ENCODE results near the gene ELMO1. TPM values are rescaled to one million over a fixed set of nuclear protein-coding genes. Genes with fewer than 3 reads are reported as not detected.
A peak's percentile ranks its signal among the peaks of the same experiment; 100 is the strongest.

The ELMO1 gene
- total and polyA plus RNA-seq, 4 donors: 6.7 to 51.5 (median 14.8) TPM

DNA sequence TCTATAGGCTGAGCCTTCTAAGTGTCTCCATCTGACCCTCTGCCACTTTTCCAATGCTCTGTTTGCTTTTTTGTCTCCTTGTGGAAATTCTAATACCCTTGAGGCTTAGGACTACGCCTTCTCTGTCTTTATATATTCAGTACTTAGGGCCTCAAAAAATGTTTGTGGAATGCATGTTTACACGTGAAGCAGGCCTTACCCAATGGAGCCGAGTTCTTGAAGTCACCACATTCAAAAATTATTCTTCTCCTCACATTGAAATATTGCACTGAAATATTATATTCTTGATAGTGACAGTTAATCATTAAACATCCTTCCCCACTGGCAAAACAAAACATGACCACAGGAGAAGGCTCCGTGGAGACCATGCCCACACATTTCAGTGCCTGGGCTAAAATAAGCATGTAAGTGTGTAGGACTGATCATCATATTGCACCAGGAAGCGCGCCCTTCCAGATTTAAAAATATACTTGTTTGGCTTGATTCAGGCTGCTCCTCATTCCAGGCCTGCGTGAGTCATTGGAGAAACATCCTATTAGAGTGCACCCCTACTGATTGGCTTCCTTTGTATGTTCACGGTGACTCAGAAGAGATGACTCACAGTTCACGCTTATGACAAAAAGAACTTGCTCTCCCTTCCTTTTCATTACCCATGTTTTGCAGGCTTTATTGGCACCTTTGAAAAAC is 416.9 kb downstream of the ELMO1 start (continued):
- TF ChIP-seq, protein P1, sequence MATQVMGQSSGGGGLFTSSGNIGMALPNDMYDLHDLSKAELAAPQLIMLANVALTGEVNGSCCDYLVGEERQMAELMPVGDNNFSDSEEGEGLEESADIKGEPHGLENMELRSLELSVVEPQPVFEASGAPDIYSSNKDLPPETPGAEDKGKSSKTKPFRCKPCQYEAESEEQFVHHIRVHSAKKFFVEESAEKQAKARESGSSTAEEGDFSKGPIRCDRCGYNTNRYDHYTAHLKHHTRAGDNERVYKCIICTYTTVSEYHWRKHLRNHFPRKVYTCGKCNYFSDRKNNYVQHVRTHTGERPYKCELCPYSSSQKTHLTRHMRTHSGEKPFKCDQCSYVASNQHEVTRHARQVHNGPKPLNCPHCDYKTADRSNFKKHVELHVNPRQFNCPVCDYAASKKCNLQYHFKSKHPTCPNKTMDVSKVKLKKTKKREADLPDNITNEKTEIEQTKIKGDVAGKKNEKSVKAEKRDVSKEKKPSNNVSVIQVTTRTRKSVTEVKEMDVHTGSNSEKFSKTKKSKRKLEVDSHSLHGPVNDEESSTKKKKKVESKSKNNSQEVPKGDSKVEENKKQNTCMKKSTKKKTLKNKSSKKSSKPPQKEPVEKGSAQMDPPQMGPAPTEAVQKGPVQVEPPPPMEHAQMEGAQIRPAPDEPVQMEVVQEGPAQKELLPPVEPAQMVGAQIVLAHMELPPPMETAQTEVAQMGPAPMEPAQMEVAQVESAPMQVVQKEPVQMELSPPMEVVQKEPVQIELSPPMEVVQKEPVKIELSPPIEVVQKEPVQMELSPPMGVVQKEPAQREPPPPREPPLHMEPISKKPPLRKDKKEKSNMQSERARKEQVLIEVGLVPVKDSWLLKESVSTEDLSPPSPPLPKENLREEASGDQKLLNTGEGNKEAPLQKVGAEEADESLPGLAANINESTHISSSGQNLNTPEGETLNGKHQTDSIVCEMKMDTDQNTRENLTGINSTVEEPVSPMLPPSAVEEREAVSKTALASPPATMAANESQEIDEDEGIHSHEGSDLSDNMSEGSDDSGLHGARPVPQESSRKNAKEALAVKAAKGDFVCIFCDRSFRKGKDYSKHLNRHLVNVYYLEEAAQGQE (IDR thresholded peaks at IDR 0.05): peak; percentile 22
- peak in 1 of 2 donors; percentile 41 for TF ChIP-seq RAD21 (IDR thresholded peaks at IDR 0.05)

DNA sequence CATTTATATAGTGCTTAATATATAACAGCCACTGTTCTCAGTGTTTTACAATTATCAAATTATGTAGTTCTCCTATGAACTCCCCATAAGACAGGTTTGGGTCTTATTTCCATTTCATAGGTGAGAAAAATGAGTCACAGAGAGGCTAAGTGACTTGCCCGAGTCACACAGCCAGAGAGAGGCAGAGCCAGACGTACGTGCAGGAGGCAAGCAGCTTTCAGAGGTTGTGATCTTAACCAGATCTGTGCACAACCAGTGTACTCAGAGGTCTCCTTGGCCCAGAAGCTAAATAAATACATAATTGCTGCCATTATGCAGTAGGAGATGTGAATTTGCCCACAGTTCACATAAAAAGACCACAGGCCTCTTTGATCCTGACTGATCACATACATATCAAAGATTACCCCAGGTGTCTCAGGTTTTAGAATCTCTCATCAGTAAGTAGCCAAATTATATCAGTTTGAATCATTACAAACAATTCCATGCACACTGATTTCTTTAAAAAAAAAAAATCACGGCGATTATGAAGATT is 419.7 kb downstream of the ELMO1 start:
- DNase-seq (ENCODE audit: low spot score): no peak
- Histone ChIP-seq H3K9me3 (ENCODE audit: control insufficient read depth in 4 of 4, low read length in 3 of 4) (no peaks in the 10 kb centered on the region), H3K27ac (ENCODE audit: low read depth in 1 of 2, low read length in 2 of 2) (no peak overlapping the region), H3K36me3 (ENCODE audit: control insufficient read depth in 4 of 4, insufficient read depth in 3 of 4, low read depth in 1 of 4, low read length in 3 of 4) (peaks cover 0 to 2% (median 0%) of the 10 kb centered on the region in 4 donors), H3K4me3 (ENCODE audit: low read depth in 1 of 3, low read length in 3 of 3) (no peak overlapping the region), H3K9ac (ENCODE audit: low read depth in 1 of 2, low read length in 2 of 2) (no peak overlapping the region), H3K4me1 (ENCODE audit: control insufficient read depth in 4 of 4, insufficient read depth in 4 of 4, low read length in 3 of 4) (no peaks in the 10 kb centered on the region), H3K27me3 (ENCODE audit: control insufficient read depth in 4 of 4, insufficient read depth in 4 of 4, low read length in 3 of 4) (no peaks in the 10 kb centered on the region)
- TF ChIP-seq, protein P1 (IDR thresholded peaks at IDR 0.05): no peak
- TF ChIP-seq, protein P2, sequence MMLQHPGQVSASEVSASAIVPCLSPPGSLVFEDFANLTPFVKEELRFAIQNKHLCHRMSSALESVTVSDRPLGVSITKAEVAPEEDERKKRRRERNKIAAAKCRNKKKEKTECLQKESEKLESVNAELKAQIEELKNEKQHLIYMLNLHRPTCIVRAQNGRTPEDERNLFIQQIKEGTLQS (IDR thresholded peaks at IDR 0.05): no peak
- no peak for TF ChIP-seq HNF4G (IDR thresholded peaks at IDR 0.05)
- TF ChIP-seq, protein P3, sequence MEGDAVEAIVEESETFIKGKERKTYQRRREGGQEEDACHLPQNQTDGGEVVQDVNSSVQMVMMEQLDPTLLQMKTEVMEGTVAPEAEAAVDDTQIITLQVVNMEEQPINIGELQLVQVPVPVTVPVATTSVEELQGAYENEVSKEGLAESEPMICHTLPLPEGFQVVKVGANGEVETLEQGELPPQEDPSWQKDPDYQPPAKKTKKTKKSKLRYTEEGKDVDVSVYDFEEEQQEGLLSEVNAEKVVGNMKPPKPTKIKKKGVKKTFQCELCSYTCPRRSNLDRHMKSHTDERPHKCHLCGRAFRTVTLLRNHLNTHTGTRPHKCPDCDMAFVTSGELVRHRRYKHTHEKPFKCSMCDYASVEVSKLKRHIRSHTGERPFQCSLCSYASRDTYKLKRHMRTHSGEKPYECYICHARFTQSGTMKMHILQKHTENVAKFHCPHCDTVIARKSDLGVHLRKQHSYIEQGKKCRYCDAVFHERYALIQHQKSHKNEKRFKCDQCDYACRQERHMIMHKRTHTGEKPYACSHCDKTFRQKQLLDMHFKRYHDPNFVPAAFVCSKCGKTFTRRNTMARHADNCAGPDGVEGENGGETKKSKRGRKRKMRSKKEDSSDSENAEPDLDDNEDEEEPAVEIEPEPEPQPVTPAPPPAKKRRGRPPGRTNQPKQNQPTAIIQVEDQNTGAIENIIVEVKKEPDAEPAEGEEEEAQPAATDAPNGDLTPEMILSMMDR (IDR thresholded peaks at IDR 0.05; ENCODE audit: low read depth, low read length, missing input control): no peak
- no peak for TF ChIP-seq RXRA (IDR thresholded peaks at IDR 0.05)
- TF ChIP-seq JUND (IDR thresholded peaks at IDR 0.05): no peak
- no peak for TF ChIP-seq FOXA1 (IDR thresholded peaks at IDR 0.05)
- TF ChIP-seq NR2F2 (IDR thresholded peaks at IDR 0.05): no peak
- no peak for TF ChIP-seq YY1 (IDR thresholded peaks at IDR 0.05)
- TF ChIP-seq SP1 (IDR thresholded peaks at IDR 0.05): no peak
- no peak for TF ChIP-seq FOXA2 (IDR thresholded peaks at IDR 0.05)
- no peak for TF ChIP-seq EGR1 (IDR thresholded peaks at IDR 0.05; ENCODE audit: low read depth in 2 of 2)
- no peak for TF ChIP-seq HNF4A (conservative IDR thresholded peaks at IDR 0.05)
- TF ChIP-seq, protein P4, sequence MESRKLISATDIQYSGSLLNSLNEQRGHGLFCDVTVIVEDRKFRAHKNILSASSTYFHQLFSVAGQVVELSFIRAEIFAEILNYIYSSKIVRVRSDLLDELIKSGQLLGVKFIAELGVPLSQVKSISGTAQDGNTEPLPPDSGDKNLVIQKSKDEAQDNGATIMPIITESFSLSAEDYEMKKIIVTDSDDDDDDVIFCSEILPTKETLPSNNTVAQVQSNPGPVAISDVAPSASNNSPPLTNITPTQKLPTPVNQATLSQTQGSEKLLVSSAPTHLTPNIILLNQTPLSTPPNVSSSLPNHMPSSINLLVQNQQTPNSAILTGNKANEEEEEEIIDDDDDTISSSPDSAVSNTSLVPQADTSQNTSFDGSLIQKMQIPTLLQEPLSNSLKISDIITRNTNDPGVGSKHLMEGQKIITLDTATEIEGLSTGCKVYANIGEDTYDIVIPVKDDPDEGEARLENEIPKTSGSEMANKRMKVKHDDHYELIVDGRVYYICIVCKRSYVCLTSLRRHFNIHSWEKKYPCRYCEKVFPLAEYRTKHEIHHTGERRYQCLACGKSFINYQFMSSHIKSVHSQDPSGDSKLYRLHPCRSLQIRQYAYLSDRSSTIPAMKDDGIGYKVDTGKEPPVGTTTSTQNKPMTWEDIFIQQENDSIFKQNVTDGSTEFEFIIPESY (IDR thresholded peaks at IDR 0.05): no peak
- TF ChIP-seq, protein P5, sequence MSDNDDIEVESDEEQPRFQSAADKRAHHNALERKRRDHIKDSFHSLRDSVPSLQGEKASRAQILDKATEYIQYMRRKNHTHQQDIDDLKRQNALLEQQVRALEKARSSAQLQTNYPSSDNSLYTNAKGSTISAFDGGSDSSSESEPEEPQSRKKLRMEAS (IDR thresholded peaks at IDR 0.05): no peak
- no peak for TF ChIP-seq GABPA (IDR thresholded peaks at IDR 0.05 in 1 of 2, conservative IDR thresholded peaks at IDR 0.05 in 1 of 2)
- TF ChIP-seq TAF1 (conservative IDR thresholded peaks at IDR 0.05): no peak
- TF ChIP-seq RAD21 (IDR thresholded peaks at IDR 0.05): no peak
- WGBS: 96% methylated on average over 5 of the region's 5 CpGs

All from liver (tissue), 9 donors.